HCT116 (cell line): ENCODE measurements around the gene CORO2B. TPM values are rescaled to one million over a fixed set of nuclear protein-coding genes. Genes with fewer than 3 reads are reported as not detected.

Experiments used
- ATAC-seq: fragments of 200-7000 bp; cut with Tn5 transposase; 2 replicates; pipeline ENCODE4 v1.9.1; 2020; ENCODE audit warnings: mild to moderate bottlenecking, moderate library complexity
- BruUV-seq: library from RNA; stranded (reverse); fragments of 400-500 nt; replicated peaks from 2 replicates; lab custom pipeline; 2021; lab: Mats Ljungman, UMichigan
- CTCF ChIA-PET: fragments of 300-600 bp; sonication (Branson Sonifier 250); formaldehyde crosslinking; loops from one replicate; lab custom pipeline; 2021; ENCODE audit warnings: antibody characterized with exemption; lab: Charles Lee
- POLR2A ChIA-PET: fragments of 300-600, 350-600 bp; sonication (Branson Sonifier 250); formaldehyde crosslinking; loops from one replicate; lab custom pipeline; 2021; ENCODE audit warnings: antibody characterized with exemption; lab: Charles Lee
- RAD21 ChIA-PET, 2 experiments: fragments of 300-600 bp; sonication (Branson Sonifier 250); formaldehyde crosslinking; loops; one replicate each; lab custom pipeline; 2023; ENCODE audit warnings: low total read pairs in 2 of 2; ENCODE audit not compliant: uncharacterized antibody in 2 of 2, unreplicated experiment in 2 of 2, low non-redundant PET in 1 of 2; lab: Charles Lee
- DNase-seq: peaks from one replicate; pipeline ENCODE4 v3.0.0-alpha.2; 2010; ENCODE audit warnings: low read depth, low spot score
- H2AFZ ChIP-seq: fragments of 200-600 bp; shearing (Covaris generic), sonication (generic); 2 replicates; pipeline ENCODE4 v1.6.1; 2017; ENCODE audit warnings: low read depth, mixed run types, mixed read lengths, antibody characterized with exemption, low read length; ENCODE audit not compliant: poor library complexity, severe bottlenecking
- H3K27ac ChIP-seq: 2 replicates; pipeline ENCODE4 v1.5.1; 2012; ENCODE audit warnings: low read depth, low read length
- H3K27me3 ChIP-seq: fragments of 200-600 bp; sonication (generic); 2 replicates; pipeline ENCODE4 v1.6.1; 2016; ENCODE audit warnings: mixed run types, low read length, mixed read lengths; ENCODE audit not compliant: insufficient read depth
- H3K36me3 ChIP-seq, 2 experiments: fragments of 200-500 bp in 1 of 2; fragments of 200-600 bp in 1 of 2; sonication (Bioruptor generic) in 1 of 2; sonication (generic) in 1 of 2; 2 replicates each; pipeline versions ENCODE4 v1.5.1 to v1.6.1; 2014 to 2016; ENCODE audit warnings: low read length in 2 of 2, inconsistent platforms in 1 of 2, mixed read lengths in 1 of 2, mixed run types in 1 of 2; ENCODE audit not compliant: insufficient read depth in 2 of 2, control insufficient read depth in 1 of 2
- H3K4me1 ChIP-seq, 2 experiments: fragments of 200-600 bp in 1 of 2; sonication (generic) in 1 of 2; 2 replicates each; pipeline versions ENCODE4 v1.5.1 to v1.6.1; 2012 to 2017; ENCODE audit warnings: low read length in 2 of 2, inconsistent platforms in 1 of 2, mild to moderate bottlenecking in 1 of 2, mixed read lengths in 1 of 2, mixed run types in 1 of 2, moderate library complexity in 1 of 2; ENCODE audit not compliant: insufficient read depth in 2 of 2, control insufficient read depth in 1 of 2
- H3K4me2 ChIP-seq: fragments of 200-600 bp; sonication (generic); 2 replicates; pipeline ENCODE4 v1.6.1; 2017; ENCODE audit warnings: mixed run types, low read length, mixed read lengths
- H3K4me3 ChIP-seq, 2 experiments: fragments of 200-600 bp in 1 of 2; sonication (generic) in 1 of 2; replicated peaks in 1 of 2; 2 replicates each; pipeline ENCODE4 v1.5.1; 2011 to 2016; ENCODE audit warnings: low read length in 2 of 2, control low read depth in 1 of 2, low read depth in 1 of 2, mild to moderate bottlenecking in 1 of 2, mixed read lengths in 1 of 2, mixed run types in 1 of 2
- H3K79me2 ChIP-seq: fragments of 200-600 bp; sonication (generic); 2 replicates; pipeline ENCODE4 v1.6.1; 2017; ENCODE audit warnings: mild to moderate bottlenecking, mixed run types, low read length, moderate library complexity, mixed read lengths; ENCODE audit not compliant: insufficient read depth
- H3K9ac ChIP-seq: fragments of 200-600 bp; sonication (generic); 2 replicates; pipeline ENCODE4 v1.6.1; 2016; ENCODE audit warnings: low read length, mixed read lengths
- H3K9me2 ChIP-seq: fragments of 200-600 bp; sonication (generic), shearing (Covaris generic); 2 replicates; pipeline ENCODE4 v1.6.1; 2017; ENCODE audit warnings: mixed run types, mild to moderate bottlenecking, moderate library complexity; ENCODE audit not compliant: insufficient read depth
- H3K9me3 ChIP-seq, 2 experiments: fragments of 200-500 bp in 1 of 2; fragments of 200-600 bp in 1 of 2; sonication (Bioruptor generic) in 1 of 2; sonication (generic) in 1 of 2; 2 replicates each; pipeline ENCODE4 v1.6.1; 2014 to 2017; ENCODE audit warnings: low read length in 2 of 2, mixed read lengths in 2 of 2, inconsistent platforms in 1 of 2, low read depth in 1 of 2, mild to moderate bottlenecking in 1 of 2, mixed run types in 1 of 2, moderate library complexity in 1 of 2; ENCODE audit not compliant: control insufficient read depth in 1 of 2, insufficient read depth in 1 of 2
- H4K20me1 ChIP-seq: fragments of 200-600 bp; sonication (generic), shearing (Covaris generic); 2 replicates; pipeline ENCODE4 v1.6.1; 2017; ENCODE audit warnings: mixed run types, mild to moderate bottlenecking, moderate library complexity; ENCODE audit not compliant: insufficient read depth
- ATF3 ChIP-seq: IDR thresholded peaks from 2 replicates; pipeline ENCODE4 v1.6.1; 2012
- CBX3 ChIP-seq: IDR thresholded peaks from 2 replicates; pipeline ENCODE4 v1.6.1; 2012; ENCODE audit warnings: low read depth
- CTCF ChIP-seq, 3 experiments: fragments of 200-600 bp in 1 of 3; sonication (generic) in 1 of 3; IDR thresholded peaks in 2 of 3; conservative IDR thresholded peaks in 1 of 3; 2 replicates each; pipeline ENCODE4 v1.5.1; 2012 to 2017; ENCODE audit warnings: low read depth in 2 of 3, low read length in 2 of 3, antibody characterized with exemption in 1 of 3, borderline replicate concordance in 1 of 3, control low read depth in 1 of 3, mild to moderate bottlenecking in 1 of 3, mixed read lengths in 1 of 3, mixed run types in 1 of 3, moderate library complexity in 1 of 3; ENCODE audit not compliant: insufficient read depth in 1 of 3
- EGR1 ChIP-seq: IDR thresholded peaks from 2 replicates; pipeline ENCODE4 v1.6.1; 2012; ENCODE audit warnings: low read depth
- EZH2phosphoT487 ChIP-seq: fragments of 200-600 bp; IDR thresholded peaks from 2 replicates; pipeline ENCODE4 v1.6.1; 2018; ENCODE audit warnings: antibody characterized with exemption, borderline replicate concordance
- RAD21 ChIP-seq: IDR thresholded peaks from 2 replicates; pipeline ENCODE4 v1.6.1; 2012; ENCODE audit warnings: low read depth, mild to moderate bottlenecking
- REST ChIP-seq: IDR thresholded peaks from 2 replicates; pipeline ENCODE4 v1.6.1; 2012; ENCODE audit warnings: low read depth
- SIN3A ChIP-seq: IDR thresholded peaks from 2 replicates; pipeline ENCODE4 v1.6.1; 2012; ENCODE audit warnings: low read depth
- SRF ChIP-seq: IDR thresholded peaks from 2 replicates; pipeline ENCODE4 v1.6.1; 2012; ENCODE audit warnings: low read depth
- TCF7L2 ChIP-seq: IDR thresholded peaks from 2 replicates; pipeline ENCODE4 v1.7.0; 2011; ENCODE audit warnings: borderline replicate concordance, inconsistent platforms; ENCODE audit not compliant: insufficient read depth, insufficient read length; ENCODE audit errors: extremely low read depth
- YY1 ChIP-seq: IDR thresholded peaks from 2 replicates; pipeline ENCODE4 v1.6.1; 2011; ENCODE audit warnings: low read length, low read depth, moderate library complexity, mild to moderate bottlenecking; ENCODE audit not compliant: insufficient replicate concordance; ENCODE audit errors: extremely low read depth
- ZFX ChIP-seq: fragments of 450-650 bp; IDR thresholded peaks from 2 replicates; pipeline ENCODE4 v1.6.1; 2017
- intact Hi-C: fragments of 100-400 bp; cut with micrococcal nuclease; formaldehyde crosslinking; loops from 2 replicates; pipeline ENCODE4 v1.10.0; 2022
- total RNA-seq: library from RNA; stranded (reverse); gene quantifications from one replicate; pipeline ENCODE4 v1.2.1, GENCODE V29; 2021; ENCODE audit not compliant: unreplicated experiment

Gene CORO2B
- total RNA-seq, 1 experiment from 2014 or later = 2.8 TPM

- TF ChIP-seq EGR1 (no peak), SRF (no peak), EZH2phosphoT487 (no peak), CBX3 (no peak), YY1 (no peak), ATF3 (no peak), CTCF (IDR thresholded peaks at IDR 0.05 in 2 of 3, conservative IDR thresholded peaks at IDR 0.05 in 1 of 3; ENCODE audit: borderline replicate concordance in 1 of 3, insufficient read depth in 1 of 3, low read depth in 2 of 3, low read length in 2 of 3) (no peak)
Measured at GRCh38 chr15:68735610-68736009, 156.8 kb downstream of the CORO2B start (continued).

GRCh38 chr15:68739390-68740080 is 160.7 kb downstream of the CORO2B start:
- H3K9me2 ChIP-seq = no peaks in the 10 kb centered on the region
- H3K27me3 ChIP-seq = no peaks in the 10 kb centered on the region
- H3K4me3 ChIP-seq = no peak overlapping the region
- DNase-seq (no peak), ATAC-seq (no peak)
- H2AFZ ChIP-seq = no peak overlapping the region
- RAD21 ChIA-PET = no interaction called here
- no peaks in the 10 kb centered on the region for H3K9me3 ChIP-seq
- POLR2A ChIA-PET = no interaction called here
- no peak overlapping the region for H3K9ac ChIP-seq
- no TSS peak for BruUV-seq
- H3K4me2 ChIP-seq = no peak overlapping the region
- CTCF ChIA-PET = no interaction called here
- H3K4me1 ChIP-seq = no peaks in the 10 kb centered on the region
- no peak overlapping the region for H3K27ac ChIP-seq
- no peaks in the 10 kb centered on the region for H3K79me2 ChIP-seq
- H3K36me3 ChIP-seq = no peaks in the 10 kb centered on the region
- no peaks in the 10 kb centered on the region for H4K20me1 ChIP-seq
- intact Hi-C loops = no loop called here
- TF ChIP-seq ZFX (no peak), SIN3A (no peak), CBX3 (no peak), REST (no peak), CTCF (IDR thresholded peaks at IDR 0.05 in 2 of 3, conservative IDR thresholded peaks at IDR 0.05 in 1 of 3; ENCODE audit: borderline replicate concordance in 1 of 3, insufficient read depth in 1 of 3, low read depth in 2 of 3, low read length in 2 of 3) (no peak), RAD21 (no peak), ATF3 (no peak), YY1 (no peak), TCF7L2 (no peak)
